PC-9 (cell line): ENCODE measurements around the gene MVB12B. TPM values are rescaled to one million over a fixed set of nuclear protein-coding genes. Genes with fewer than 3 reads are reported as not detected.

ENCODE experiments used
- BruUV-seq: library from RNA; stranded (reverse); fragments of 400-500 nt; replicated peaks from 2 replicates; lab custom pipeline; 2021; lab: Mats Ljungman, UMichigan
- CTCF ChIA-PET: fragments of 300-600 bp; sonication (Branson Sonifier 250); formaldehyde crosslinking; loops from one replicate; lab custom pipeline; 2022; ENCODE audit warnings: antibody characterized with exemption; lab: Charles Lee
- POLR2A ChIA-PET: fragments of 300-600 bp; sonication (Branson Sonifier 250); formaldehyde crosslinking; loops from one replicate; lab custom pipeline; 2022; ENCODE audit warnings: antibody characterized with exemption; ENCODE audit not compliant: unreplicated experiment; lab: Charles Lee
- DNase-seq, 2 experiments: peaks; one replicate each; pipeline versions ENCODE4 v3.0.0 to v3.0.0-alpha.2; 2015 to 2022; ENCODE audit warnings: mixed read lengths in 1 of 2
- H2AFZ ChIP-seq: fragments of 200-600 bp; sonication (generic); 2 replicates; pipeline ENCODE4 v1.8.1; 2017; ENCODE audit warnings: antibody characterized with exemption
- H3F3A ChIP-seq: fragments of 200-600 bp; sonication (generic); 2 replicates; pipeline ENCODE4 v1.8.1; 2017; ENCODE audit warnings: antibody characterized with exemption, mild to moderate bottlenecking, low read depth; ENCODE audit not compliant: insufficient read depth
- H3K27ac ChIP-seq: fragments of 200-600 bp; sonication (generic); 2 replicates; pipeline ENCODE4 v1.6.1; 2016; ENCODE audit warnings: mixed run types
- H3K27me3 ChIP-seq: fragments of 200-600 bp; sonication (generic); 2 replicates; pipeline ENCODE4 v1.6.1; 2016; ENCODE audit warnings: low read depth, mixed run types; ENCODE audit not compliant: insufficient read depth
- H3K36me3 ChIP-seq: fragments of 200-600 bp; sonication (generic); 2 replicates; pipeline ENCODE4 v1.6.1; 2016; ENCODE audit warnings: low read depth, mixed run types
- H3K4me1 ChIP-seq: fragments of 200-600 bp; sonication (generic); replicated peaks from 2 replicates; pipeline ENCODE4 v1.6.1; 2016; ENCODE audit warnings: mixed run types; ENCODE audit not compliant: insufficient read depth
- H3K4me2 ChIP-seq: fragments of 200-600 bp; sonication (generic); 2 replicates; pipeline ENCODE4 v1.6.1; 2017; ENCODE audit warnings: mixed run types
- H3K4me3 ChIP-seq: fragments of 200-600 bp; sonication (generic); 2 replicates; pipeline ENCODE4 v1.6.1; 2016; ENCODE audit warnings: mixed run types
- H3K79me2 ChIP-seq: fragments of 200-600 bp; sonication (generic); 2 replicates; pipeline ENCODE4 v1.6.1; 2017; ENCODE audit warnings: low read depth, mixed run types
- H3K9me2 ChIP-seq: fragments of 200-600 bp; sonication (generic); 2 replicates; pipeline ENCODE4 v1.8.1; 2017; ENCODE audit warnings: mild to moderate bottlenecking; ENCODE audit not compliant: insufficient read depth
- H3K9me3 ChIP-seq: fragments of 200-600 bp; sonication (generic); 2 replicates; pipeline ENCODE4 v1.8.1; 2016; ENCODE audit warnings: low read depth; ENCODE audit not compliant: insufficient read depth
- H4K20me1 ChIP-seq: fragments of 200-600 bp; sonication (generic); 2 replicates; pipeline ENCODE4 v1.8.1; 2017; ENCODE audit not compliant: insufficient read depth
- EZH2 ChIP-seq: fragments of 200-600 bp; sonication (generic); IDR thresholded peaks from 2 replicates; pipeline ENCODE4 v1.8.0; 2017; ENCODE audit warnings: antibody characterized with exemption, low read depth
- intact Hi-C: fragments of 100-400 bp; cut with micrococcal nuclease; formaldehyde crosslinking; loops from one replicate; pipeline ENCODE4 v1.10.0; 2022; ENCODE audit not compliant: unreplicated experiment
- total RNA-seq: library from RNA; stranded (reverse); gene quantifications from 2 replicates; pipeline ENCODE4 v1.2.3, GENCODE V29; 2021
- TF ChIP-seq, protein P1 (sequence below): fragments of 200-600 bp; sonication (generic); conservative IDR thresholded peaks from 2 replicates; pipeline ENCODE4 v1.6.1; 2017; ENCODE audit warnings: mixed run types, antibody characterized with exemption, mild to moderate bottlenecking, moderate library complexity

Gene MVB12B
- total RNA-seq, 1 experiment from 2014 or later: 8.8 TPM

DNA sequence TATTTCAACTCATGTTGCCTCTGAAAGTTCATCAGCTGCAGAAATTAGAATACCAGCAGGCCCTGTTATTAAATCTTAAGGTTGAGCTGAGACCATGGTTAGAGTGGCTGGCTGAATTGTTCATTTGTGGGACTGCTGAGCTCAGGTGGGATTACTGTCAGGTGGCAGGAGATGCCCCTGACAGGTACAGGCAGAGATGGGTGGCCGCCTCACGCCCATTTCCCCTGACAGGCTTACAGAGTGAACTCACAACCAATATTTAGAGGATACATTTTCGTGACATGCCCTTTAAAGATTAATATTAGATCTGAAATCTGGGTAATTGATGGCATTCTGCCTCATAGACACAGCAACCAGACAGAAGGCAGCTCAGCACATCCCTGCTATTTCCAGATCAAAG, 136.0 kb downstream of the MVB12B start:
- H3K4me3 ChIP-seq: no peak overlapping the region
- no peaks in the 10 kb centered on the region for H3K4me1 ChIP-seq
- H4K20me1 ChIP-seq: no peaks in the 10 kb centered on the region
- intact Hi-C loops: no loop called here
- no peaks in the 10 kb centered on the region for H3K27me3 ChIP-seq
- no peak for DNase-seq
- ChIA-PET POLR2A (no interaction called here), CTCF (no interaction called here)
- H3K27ac ChIP-seq: no peak overlapping the region
- H3K36me3 ChIP-seq: no peaks in the 10 kb centered on the region
- no peaks in the 10 kb centered on the region for H3F3A ChIP-seq
- TF ChIP-seq, protein P1, sequence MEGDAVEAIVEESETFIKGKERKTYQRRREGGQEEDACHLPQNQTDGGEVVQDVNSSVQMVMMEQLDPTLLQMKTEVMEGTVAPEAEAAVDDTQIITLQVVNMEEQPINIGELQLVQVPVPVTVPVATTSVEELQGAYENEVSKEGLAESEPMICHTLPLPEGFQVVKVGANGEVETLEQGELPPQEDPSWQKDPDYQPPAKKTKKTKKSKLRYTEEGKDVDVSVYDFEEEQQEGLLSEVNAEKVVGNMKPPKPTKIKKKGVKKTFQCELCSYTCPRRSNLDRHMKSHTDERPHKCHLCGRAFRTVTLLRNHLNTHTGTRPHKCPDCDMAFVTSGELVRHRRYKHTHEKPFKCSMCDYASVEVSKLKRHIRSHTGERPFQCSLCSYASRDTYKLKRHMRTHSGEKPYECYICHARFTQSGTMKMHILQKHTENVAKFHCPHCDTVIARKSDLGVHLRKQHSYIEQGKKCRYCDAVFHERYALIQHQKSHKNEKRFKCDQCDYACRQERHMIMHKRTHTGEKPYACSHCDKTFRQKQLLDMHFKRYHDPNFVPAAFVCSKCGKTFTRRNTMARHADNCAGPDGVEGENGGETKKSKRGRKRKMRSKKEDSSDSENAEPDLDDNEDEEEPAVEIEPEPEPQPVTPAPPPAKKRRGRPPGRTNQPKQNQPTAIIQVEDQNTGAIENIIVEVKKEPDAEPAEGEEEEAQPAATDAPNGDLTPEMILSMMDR: no peak
- TF ChIP-seq EZH2: no peak
- H3K9me3 ChIP-seq: no peaks in the 10 kb centered on the region
- H3K4me2 ChIP-seq: no peak overlapping the region
- BruUV-seq: no TSS peak
- no peaks in the 10 kb centered on the region for H3K79me2 ChIP-seq
- H2AFZ ChIP-seq: no peak overlapping the region
- no peaks in the 10 kb centered on the region for H3K9me2 ChIP-seq

DNA sequence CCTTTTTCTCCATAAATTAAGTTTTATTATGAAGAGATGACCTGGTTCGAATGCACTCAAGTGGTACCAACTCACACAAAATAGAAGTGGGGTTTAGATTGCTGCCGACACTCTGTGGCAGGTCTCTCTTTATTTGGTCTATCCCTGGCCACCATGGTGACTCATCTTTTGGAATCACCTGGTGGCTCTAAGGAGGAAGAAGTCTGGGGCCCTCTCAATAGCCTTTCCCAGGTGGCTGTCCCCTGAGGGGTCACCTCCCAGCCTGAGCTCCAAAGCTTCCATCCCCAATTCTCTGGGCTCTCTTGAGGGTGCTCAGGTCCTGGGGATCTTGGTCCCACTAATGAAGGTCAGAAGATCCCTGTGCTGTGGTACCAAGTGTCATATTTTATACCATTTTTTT, 136.8 kb downstream of the MVB12B start:
- intact Hi-C loops: no loop called here
- Histone ChIP-seq H3K36me3 (no peaks in the 10 kb centered on the region), H3K9me2 (no peaks in the 10 kb centered on the region), H3K79me2 (no peaks in the 10 kb centered on the region), H3K4me2 (no peak overlapping the region), H3K27ac (no peak overlapping the region), H3K4me1 (no peaks in the 10 kb centered on the region), H3K27me3 (no peaks in the 10 kb centered on the region), H3K9me3 (no peaks in the 10 kb centered on the region), H3K4me3 (no peak overlapping the region), H3F3A (no peaks in the 10 kb centered on the region), H2AFZ (no peak overlapping the region), H4K20me1 (no peaks in the 10 kb centered on the region)
- ChIA-PET CTCF (no interaction called here), POLR2A (no interaction called here)
- no peak for DNase-seq
- BruUV-seq: no TSS peak
- no peak for TF ChIP-seq EZH2
- TF ChIP-seq, protein P1: no peak

DNA sequence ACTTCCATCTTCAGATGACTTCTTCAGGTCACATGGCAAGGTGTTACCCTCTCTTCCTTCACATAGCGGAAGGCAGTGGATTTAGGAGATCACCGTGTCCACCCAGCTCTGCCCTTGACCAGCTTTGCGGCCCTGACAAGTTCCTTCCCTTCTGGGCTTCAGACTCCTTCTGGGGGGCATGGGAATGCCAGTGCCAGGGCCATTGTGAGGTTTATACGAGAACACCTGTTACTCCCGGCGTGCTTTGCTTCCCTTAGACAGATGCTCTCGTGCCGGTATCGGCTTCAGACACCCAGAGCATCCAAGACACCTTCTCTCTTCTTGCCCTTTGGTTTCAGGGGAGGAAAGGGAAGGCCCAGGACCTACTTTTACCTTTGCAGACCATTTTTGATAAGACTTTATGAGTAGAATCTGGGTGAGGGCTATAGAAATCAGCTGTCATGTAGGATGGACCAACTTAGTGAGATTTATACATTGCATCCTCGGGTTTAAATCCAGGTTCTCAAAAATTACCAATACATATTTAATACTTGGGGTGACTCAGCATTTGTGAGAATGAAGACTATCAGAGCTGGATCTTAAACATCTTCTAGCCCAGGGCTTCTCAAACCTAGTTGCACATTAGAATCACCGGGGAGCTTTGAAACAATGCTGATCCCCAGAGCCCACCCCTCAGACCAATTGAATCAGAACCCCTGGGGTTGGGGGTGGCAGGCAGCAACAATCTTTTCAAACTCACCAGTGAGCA, 138.2 kb downstream of the MVB12B start:
- POLR2A ChIA-PET: no interaction called here
- no peaks in the 10 kb centered on the region for H4K20me1 ChIP-seq
- no peak overlapping the region for H2AFZ ChIP-seq
- CTCF ChIA-PET: no interaction called here
- no peaks in the 10 kb centered on the region for H3K79me2 ChIP-seq
- no peaks in the 10 kb centered on the region for H3K27me3 ChIP-seq
- no peaks in the 10 kb centered on the region for H3K36me3 ChIP-seq
- no peaks in the 10 kb centered on the region for H3F3A ChIP-seq
- intact Hi-C loops: no loop called here
- TF ChIP-seq, protein P1: no peak
- no peak for TF ChIP-seq EZH2
- no peaks in the 10 kb centered on the region for H3K9me2 ChIP-seq
- no peaks in the 10 kb centered on the region for H3K4me1 ChIP-seq
- H3K4me3 ChIP-seq: no peak overlapping the region
- no peak for DNase-seq
- no peak overlapping the region for H3K4me2 ChIP-seq
- no peak overlapping the region for H3K27ac ChIP-seq
- H3K9me3 ChIP-seq: no peaks in the 10 kb centered on the region
- no TSS peak for BruUV-seq
